AG04450 (cell line): ENCODE data around the gene SRGAP3. TPM values are rescaled to one million over a fixed set of nuclear protein-coding genes. Genes with fewer than 3 reads are reported as not detected.

Source experiments
- CTCF ChIA-PET: fragments of 300-600, 350-600 bp; formaldehyde crosslinking; extraction: SDS; loops from one replicate; lab custom pipeline; 2022; ENCODE audit warnings: antibody characterized with exemption, inconsistent platforms; lab: Charles Lee
- POLR2A ChIA-PET: fragments of 350-600 bp; formaldehyde crosslinking; extraction: SDS; loops from one replicate; lab custom pipeline; 2021; ENCODE audit warnings: antibody characterized with exemption, inconsistent platforms; lab: Yijun Ruan, JAX
- DNase-seq: peaks from one replicate; pipeline ENCODE4 v3.0.0-alpha.2; 2011; ENCODE audit warnings: low read depth, low spot score
- H3K27ac ChIP-seq: one replicate; pipeline ENCODE4 v1.5.1; 2012; ENCODE audit warnings: low read depth, low read length, control low read depth
- H3K27me3 ChIP-seq: one replicate; pipeline ENCODE4 v1.6.0; 2012; ENCODE audit warnings: low read length; ENCODE audit not compliant: control insufficient read depth, insufficient read depth
- H3K4me3 ChIP-seq: 2 replicates; pipeline ENCODE4 v1.5.1; 2011; ENCODE audit warnings: mild to moderate bottlenecking, low read depth, low read length, control low read depth
- H3K9me3 ChIP-seq: 2 replicates; pipeline ENCODE4 v1.5.1; 2012; ENCODE audit warnings: low read length; ENCODE audit not compliant: control insufficient read depth, insufficient read depth
- CTCF ChIP-seq: IDR thresholded peaks from 2 replicates; pipeline ENCODE4 v1.5.1; 2011; ENCODE audit warnings: low read depth, low read length, control low read depth, inconsistent platforms
- polyA plus RNA-seq: library from polyadenylated mRNA; depleted of rRNA; stranded (reverse); fragments of >200 nt; gene quantifications from 2 replicates; pipeline ENCODE4 v1.2.3, GENCODE V29; 2011

SRGAP3 gene
- polyA plus RNA-seq, 1 experiment: 0.61 TPM

- no peak for DNase-seq
- ChIA-PET CTCF (interaction anchor here (0.6 to 5.0 kb wide), 18 partner anchors 13 to 449 kb away, joined by 3 to 49 read pairs (median 4); partner anchors contain the start of gene OXTR), POLR2A (no interaction called here)
- Histone ChIP-seq H3K27me3 (peaks cover 10% of the 10 kb centered on the region), H3K9me3 (no peaks in the 10 kb centered on the region), H3K27ac (no peak overlapping the region), H3K4me3 (no peak overlapping the region)
- TF ChIP-seq CTCF: no peak
Measured at GRCh38 chr3:9068051-9068450, 181.4 kb downstream of the SRGAP3 start.

GRCh38 chr3:9067352-9067975, 182.0 kb downstream of the SRGAP3 start:
- DNase-seq: peak; percentile 32
- peaks cover 7% of the 10 kb centered on the region for H3K27me3 ChIP-seq
- POLR2A ChIA-PET: no interaction called here
- no peak overlapping the region for H3K4me3 ChIP-seq
- peak; percentile 99 for TF ChIP-seq CTCF
- H3K9me3 ChIP-seq: no peaks in the 10 kb centered on the region
- H3K27ac ChIP-seq: no peak overlapping the region
- CTCF ChIA-PET: interaction anchor here (0.7 to 5.0 kb wide), 17 partner anchors 14 to 448 kb away, joined by 3 to 49 read pairs (median 3); partner anchors contain the start of gene OXTR

- POLR2A ChIA-PET: no interaction called here
- no peak overlapping the region for H3K4me3 ChIP-seq
- no peak for DNase-seq
- CTCF ChIA-PET: interaction anchor here (1.0 to 5.0 kb wide), 9 partner anchors 30 to 403 kb away, joined by 3 to 49 read pairs (median 6); partner anchors contain the start of gene OXTR
- H3K27me3 ChIP-seq: peaks cover 7% of the 10 kb centered on the region
- no peak for TF ChIP-seq CTCF
- H3K27ac ChIP-seq: no peak overlapping the region
- H3K9me3 ChIP-seq: no peaks in the 10 kb centered on the region
Measured at GRCh38 chr3:9066775-9067174, 182.7 kb downstream of the SRGAP3 start.

- peaks cover 6% of the 10 kb centered on the region for H3K27me3 ChIP-seq
- CTCF ChIA-PET: interaction anchor here (3.5 to 5.0 kb wide), 2 partner anchors 95 to 403 kb away, joined by 12 to 49 read pairs; no protein-coding TSS in a partner anchor
Measured at GRCh38 chr3:9066141-9066540, 183.3 kb downstream of the SRGAP3 start.

More at GRCh38 chr3:9066141-9066540, 183.3 kb downstream of the SRGAP3 start:
- Histone ChIP-seq H3K27ac (no peak overlapping the region), H3K9me3 (no peaks in the 10 kb centered on the region), H3K4me3 (no peak overlapping the region)
- TF ChIP-seq CTCF: no peak
- POLR2A ChIA-PET: no interaction called here
- no peak for DNase-seq
